Measurements from ENCODE around the gene PPP1CC. TPM values are rescaled to one million over a fixed set of nuclear protein-coding genes. Genes with fewer than 3 reads are reported as not detected.
"Not testable (repeated sequence)": the region's sequence is repeated elsewhere in the genome, so short reads cannot be mapped to it uniquely, and the experiment has no call there.

Gene PPP1CC
- total and polyA plus RNA-seq, 11 donors, result 90.6 to 207 (median 140) TPM

DNA sequence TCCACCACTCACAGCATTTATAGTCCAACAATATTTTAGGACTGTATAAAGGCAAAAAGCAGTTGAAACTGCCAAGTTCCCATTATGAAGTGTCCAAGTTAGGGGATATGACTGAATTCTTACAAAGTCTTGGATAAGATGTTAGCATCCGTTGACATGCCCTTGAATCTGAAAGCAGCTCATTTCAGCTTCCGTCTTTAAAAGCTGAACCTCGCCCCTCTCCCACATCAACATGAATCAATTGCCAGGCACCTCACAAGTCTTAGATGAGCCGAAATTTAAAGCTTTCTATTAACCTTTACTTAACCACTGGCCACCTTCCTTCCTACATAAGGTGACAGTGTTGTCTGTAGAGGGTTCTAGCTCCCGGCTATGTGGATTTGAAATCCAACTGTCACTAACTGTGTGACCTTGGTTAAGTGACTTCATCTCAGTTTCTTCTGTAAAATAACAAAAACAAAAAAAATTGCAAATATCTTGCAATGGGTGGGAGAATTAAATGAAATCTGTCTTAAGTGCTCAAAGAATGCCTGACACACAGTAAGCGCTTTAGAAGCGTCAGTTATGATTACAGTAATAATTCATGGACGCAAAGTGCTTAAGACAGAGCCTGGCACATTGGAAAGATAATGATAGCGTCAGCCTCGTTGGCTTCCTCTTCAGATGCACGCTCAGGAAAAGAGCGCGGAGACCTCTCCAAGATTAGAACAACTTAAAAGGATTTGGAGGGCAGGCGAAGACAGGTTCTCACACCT lies 1.2 kb downstream of the PPP1CC start:
- no peaks in the 10 kb centered on the region for H3K9me3 ChIP-seq
- peak overlapping the region; percentile 64 to 100 (median 97) for H3K4me3 ChIP-seq
- no peak for TF ChIP-seq POLR2A (IDR thresholded peaks at IDR 0.05)
- TF ChIP-seq, protein P1, sequence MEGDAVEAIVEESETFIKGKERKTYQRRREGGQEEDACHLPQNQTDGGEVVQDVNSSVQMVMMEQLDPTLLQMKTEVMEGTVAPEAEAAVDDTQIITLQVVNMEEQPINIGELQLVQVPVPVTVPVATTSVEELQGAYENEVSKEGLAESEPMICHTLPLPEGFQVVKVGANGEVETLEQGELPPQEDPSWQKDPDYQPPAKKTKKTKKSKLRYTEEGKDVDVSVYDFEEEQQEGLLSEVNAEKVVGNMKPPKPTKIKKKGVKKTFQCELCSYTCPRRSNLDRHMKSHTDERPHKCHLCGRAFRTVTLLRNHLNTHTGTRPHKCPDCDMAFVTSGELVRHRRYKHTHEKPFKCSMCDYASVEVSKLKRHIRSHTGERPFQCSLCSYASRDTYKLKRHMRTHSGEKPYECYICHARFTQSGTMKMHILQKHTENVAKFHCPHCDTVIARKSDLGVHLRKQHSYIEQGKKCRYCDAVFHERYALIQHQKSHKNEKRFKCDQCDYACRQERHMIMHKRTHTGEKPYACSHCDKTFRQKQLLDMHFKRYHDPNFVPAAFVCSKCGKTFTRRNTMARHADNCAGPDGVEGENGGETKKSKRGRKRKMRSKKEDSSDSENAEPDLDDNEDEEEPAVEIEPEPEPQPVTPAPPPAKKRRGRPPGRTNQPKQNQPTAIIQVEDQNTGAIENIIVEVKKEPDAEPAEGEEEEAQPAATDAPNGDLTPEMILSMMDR (IDR thresholded peaks at IDR 0.05), result no peak
- DNase-seq (no peak), ATAC-seq (peak in 2 of 4 donors; percentile 23 to 45)
- no peaks in the 10 kb centered on the region for H3K27me3 ChIP-seq
- intact Hi-C loops (cut with DNase I), result loop anchor here in 4 of 10 donors (5.0 to 10.0 kb wide), 7 partner anchors 44 to 284 kb away; partner anchors contain the start of genes CCDC63 (in 1 of the 4) and HVCN1 (in 1 of the 4)
- peaks cover 8 to 77% (median 54%) of the 10 kb centered on the region in 12 donors for H3K4me1 ChIP-seq
- 0 to 2% (median 0%) methylated on average over 14 of the region's 14 CpGs for WGBS, 4 donors
- H3K36me3 ChIP-seq, result peaks cover 0 to 2% (median 0%) of the 10 kb centered on the region in 9 donors
- H3K27ac ChIP-seq, result peak overlapping the region; percentile 83 to 97 (median 94)

GRCh38 chr12:110739894-110740293 lies 2.8 kb downstream of the PPP1CC start:
- intact Hi-C loops (cut with DNase I), result loop anchor here in 6 of 10 donors (5.0 to 10.0 kb wide), 9 partner anchors 43 to 283 kb away; partner anchors contain the start of genes CCDC63 (in 1 of the 6), HVCN1 (in 1 of the 6) and TCTN1 (in 1 of the 6)
- no peak for TF ChIP-seq POLR2A (IDR thresholded peaks at IDR 0.05)
- TF ChIP-seq, protein P1 (IDR thresholded peaks at IDR 0.05), result no peak
- ATAC-seq, result no peak
- Histone ChIP-seq H3K9me3 (no peaks in the 10 kb centered on the region), H3K4me1 (peaks cover 8 to 71% (median 56%) of the 10 kb centered on the region in 12 donors), H3K27ac (peak overlapping the region in 4 of 12 donors; percentile 2 to 94 (median 34)), H3K4me3 (peak overlapping the region in 8 of 12 donors; percentile 84 to 100 (median 98)), H3K36me3 (peaks cover 0 to 15% (median 6%) of the 10 kb centered on the region in 9 donors), H3K27me3 (no peaks in the 10 kb centered on the region)
- 61 to 67% (median 66%) methylated on average over 3 of the region's 3 CpGs for WGBS, 4 donors
- no peak for DNase-seq

DNA sequence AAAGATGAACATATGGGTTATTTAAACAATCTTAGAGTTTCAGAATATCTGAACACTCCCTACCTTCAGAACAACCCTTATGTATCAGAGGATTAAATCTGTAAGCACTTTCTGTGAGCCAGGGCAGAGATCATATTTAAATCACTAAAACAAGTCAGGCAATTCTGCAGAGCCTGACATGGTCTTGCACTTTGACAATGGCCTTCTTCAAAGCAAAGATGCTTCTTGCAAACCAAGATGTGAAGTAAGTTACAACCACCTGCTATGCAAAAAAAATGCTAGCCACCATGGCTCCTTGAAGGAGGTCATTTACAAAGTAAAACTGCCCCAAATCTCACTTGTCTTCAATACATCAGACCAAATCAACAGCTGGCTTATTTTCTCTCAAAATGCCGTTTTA lies 3.2 kb downstream of the PPP1CC start:
- DNase-seq, result no peak
- peaks cover 0 to 18% (median 7%) of the 10 kb centered on the region in 9 donors for H3K36me3 ChIP-seq
- 26 to 44% (median 33%) methylated on average over 1 of the region's 1 CpG for WGBS, 4 donors
- no peak for ATAC-seq
- TF ChIP-seq, protein P1 (IDR thresholded peaks at IDR 0.05), result no peak
- no peak for TF ChIP-seq POLR2A (IDR thresholded peaks at IDR 0.05)
- intact Hi-C loops (cut with DNase I), result loop anchor here in 3 of 10 donors (5.0 to 10.0 kb wide), 3 partner anchors 85 to 127 kb away; partner anchors contain the start of gene TCTN1 (in 1 of the 3)
- peaks cover 8 to 75% (median 56%) of the 10 kb centered on the region in 12 donors for H3K4me1 ChIP-seq
- H3K4me3 ChIP-seq, result peak overlapping the region in 8 of 12 donors; percentile 84 to 100 (median 98)
- no peaks in the 10 kb centered on the region for H3K27me3 ChIP-seq
- no peaks in the 10 kb centered on the region for H3K9me3 ChIP-seq
- H3K27ac ChIP-seq, result peak overlapping the region in 3 of 12 donors; percentile 2 to 57 (median 32)

DNA sequence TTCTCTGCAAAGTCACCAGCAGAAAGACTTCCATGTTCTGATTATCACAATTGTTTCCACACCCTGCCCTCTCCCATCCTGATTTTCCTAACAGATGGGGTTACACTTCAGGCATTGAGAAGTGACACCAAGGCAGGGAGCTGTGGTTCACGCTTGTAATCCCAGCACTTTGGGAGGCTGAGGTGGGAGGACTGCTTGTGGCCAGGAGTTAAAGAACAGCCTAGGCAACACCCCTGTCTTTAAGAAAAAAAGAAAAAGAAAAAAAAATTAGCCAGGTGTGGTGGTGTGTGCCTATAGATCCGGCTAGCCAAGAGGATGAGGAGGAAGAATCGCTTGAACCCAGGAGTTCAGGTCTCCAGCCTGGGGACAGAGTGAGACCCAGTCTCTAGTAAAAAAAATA lies 5.2 kb downstream of the PPP1CC start:
- Histone ChIP-seq H3K9me3 (no peaks in the 10 kb centered on the region), H3K4me1 (peaks cover 20 to 81% (median 63%) of the 10 kb centered on the region in 12 donors), H3K27me3 (no peaks in the 10 kb centered on the region), H3K36me3 (peaks cover 0 to 24% (median 13%) of the 10 kb centered on the region in 9 donors), H3K4me3 (no peak overlapping the region), H3K27ac (peak overlapping the region in 4 of 12 donors; percentile 4 to 57 (median 28))
- intact Hi-C loops (cut with DNase I), result loop anchor here in 3 of 10 donors (5.0 to 10.0 kb wide), 3 partner anchors 87 to 125 kb away; partner anchors contain the start of gene TCTN1 (in 1 of the 3)
- TF ChIP-seq, protein P1 (IDR thresholded peaks at IDR 0.05), result no peak
- no peak for TF ChIP-seq POLR2A (IDR thresholded peaks at IDR 0.05)
- no peak for ATAC-seq
- 64 to 76% (median 72%) methylated on average over 3 of the region's 3 CpGs for WGBS, 4 donors
- no peak for DNase-seq

GRCh38 chr12:110737016-110737415 lies 5.7 kb downstream of the PPP1CC start:
- H3K9me3 ChIP-seq, H3K4me3 ChIP-seq, H3K27me3 ChIP-seq, DNase-seq, ATAC-seq: not testable (repeated sequence)
- peaks cover 0 to 26% (median 13%) of the 10 kb centered on the region in 9 donors for H3K36me3 ChIP-seq
- 67 to 78% (median 73%) methylated on average over 5 of the region's 5 CpGs for WGBS, 4 donors
- peaks cover 20 to 86% (median 68%) of the 10 kb centered on the region in 12 donors for H3K4me1 ChIP-seq
- H3K27ac ChIP-seq, result peak overlapping the region in 2 of 12 donors; percentile 4 to 13
- intact Hi-C loops (cut with DNase I), result loop anchor here in 3 of 10 donors (5.0 to 10.0 kb wide), 3 partner anchors 88 to 125 kb away; partner anchors contain the start of gene TCTN1 (in 1 of the 3)
